ENCODE results near the gene ROCK1. TPM values are rescaled to one million over a fixed set of nuclear protein-coding genes. Genes with fewer than 3 reads are reported as not detected.

ROCK1 gene
- total and polyA plus RNA-seq, 9 of the 15 experiments (the other 6 are each of a cell fraction or from before 2014, with no cell fraction given) = 7.4 to 28.6 (median 17.7) TPM

DNA sequence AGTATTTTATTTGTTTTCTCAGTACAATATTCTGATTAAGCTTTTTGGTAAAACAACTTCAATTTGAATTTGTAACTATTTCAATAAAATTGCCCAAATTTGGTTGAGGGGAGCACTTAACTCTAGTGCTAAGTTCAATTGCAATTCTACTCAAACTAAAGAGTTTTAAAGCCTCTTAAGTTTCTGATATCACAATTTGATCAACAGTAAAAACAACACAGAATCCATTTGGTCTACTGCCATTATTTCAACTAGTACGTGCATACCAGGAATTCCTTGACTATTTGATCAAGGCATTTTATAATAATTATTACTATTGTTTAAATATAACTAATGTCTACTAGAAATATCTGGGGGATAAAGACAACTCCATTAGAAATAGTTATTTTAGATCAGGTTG lies 150.9 kb downstream of the ROCK1 start:
- DNase-seq (ENCODE audit: extremely low read depth in 1 of 4, low spot score in 3 of 4) = no peak
- Histone ChIP-seq H3K9ac (ENCODE audit: insufficient read depth in 1 of 2, low read depth in 2 of 2, low read length in 2 of 2) (no peak overlapping the region), H3K79me2 (ENCODE audit: control insufficient read depth, insufficient read depth, low read length) (no peaks in the 10 kb centered on the region), H2AFZ (ENCODE audit: low read depth, low read length) (no peak overlapping the region), H3K9me3 (replicated peaks; ENCODE audit: control insufficient read depth, insufficient read depth, low read depth, low read length) (no peaks in the 10 kb centered on the region), H3K9me1 (ENCODE audit: control insufficient read depth, insufficient read depth, low read length) (no peaks in the 10 kb centered on the region), H3K4me1 (replicated peaks in 1 of 2; ENCODE audit: control insufficient read depth in 2 of 2, insufficient read depth in 2 of 2, low read length in 2 of 2) (no peaks in the 10 kb centered on the region), H3K27me3 (ENCODE audit: control insufficient read depth in 2 of 2, insufficient read depth in 2 of 2, low read length in 2 of 2) (no peaks in the 10 kb centered on the region), H3K4me2 (ENCODE audit: insufficient read depth, low read length) (no peak overlapping the region), H3K27ac (ENCODE audit: extremely low read depth, low read depth, low read length) (no peak overlapping the region), H3K4me3 (no peak overlapping the region), H4K20me1 (replicated peaks; ENCODE audit: control insufficient read depth, insufficient read depth, low read length) (no peaks in the 10 kb centered on the region), H3K36me3 (ENCODE audit: control insufficient read depth, insufficient read depth, low read length) (no peaks in the 10 kb centered on the region)
- in situ Hi-C loops (cut with MboI) = no loop called here
- intact Hi-C loops (cut with micrococcal nuclease) = no loop called here
- POLR2A ChIA-PET = interaction anchor here (0.5 to 0.6 kb wide), 2 partner anchors 33 to 257 kb away, joined by 3 read pairs; no protein-coding TSS in a partner anchor
- FAIRE-seq = no peak
- WGBS (ENCODE audit: insufficient coverage, low coverage, missing lambda C conversion rate) = 82% methylated on average over 1 of the region's 1 CpG
- no TSS peak for BruUV-seq (replicated peaks)
- ATAC-seq = no peak
- CTCF ChIA-PET (ENCODE audit: low intra/inter-chr PET ratio) = no interaction called here
- TF ChIP-seq TAF7 (tag; IDR thresholded peaks at IDR 0.05) (no peak), ZNF707 (CRISPR knock-in tag; conservative IDR thresholded peaks at IDR 0.05) (no peak), HMGN3 (IDR thresholded peaks at IDR 0.05; ENCODE audit: borderline replicate concordance, extremely low read depth, insufficient read length, low read depth, low read length) (no peak), XRCC3 (IDR thresholded peaks at IDR 0.05) (no peak), MEF2A (IDR thresholded peaks at IDR 0.05; ENCODE audit: control insufficient read depth, low read depth, low read length) (no peak), SMARCE1 (IDR thresholded peaks at IDR 0.05) (no peak)
- TF ChIP-seq, protein P1, sequence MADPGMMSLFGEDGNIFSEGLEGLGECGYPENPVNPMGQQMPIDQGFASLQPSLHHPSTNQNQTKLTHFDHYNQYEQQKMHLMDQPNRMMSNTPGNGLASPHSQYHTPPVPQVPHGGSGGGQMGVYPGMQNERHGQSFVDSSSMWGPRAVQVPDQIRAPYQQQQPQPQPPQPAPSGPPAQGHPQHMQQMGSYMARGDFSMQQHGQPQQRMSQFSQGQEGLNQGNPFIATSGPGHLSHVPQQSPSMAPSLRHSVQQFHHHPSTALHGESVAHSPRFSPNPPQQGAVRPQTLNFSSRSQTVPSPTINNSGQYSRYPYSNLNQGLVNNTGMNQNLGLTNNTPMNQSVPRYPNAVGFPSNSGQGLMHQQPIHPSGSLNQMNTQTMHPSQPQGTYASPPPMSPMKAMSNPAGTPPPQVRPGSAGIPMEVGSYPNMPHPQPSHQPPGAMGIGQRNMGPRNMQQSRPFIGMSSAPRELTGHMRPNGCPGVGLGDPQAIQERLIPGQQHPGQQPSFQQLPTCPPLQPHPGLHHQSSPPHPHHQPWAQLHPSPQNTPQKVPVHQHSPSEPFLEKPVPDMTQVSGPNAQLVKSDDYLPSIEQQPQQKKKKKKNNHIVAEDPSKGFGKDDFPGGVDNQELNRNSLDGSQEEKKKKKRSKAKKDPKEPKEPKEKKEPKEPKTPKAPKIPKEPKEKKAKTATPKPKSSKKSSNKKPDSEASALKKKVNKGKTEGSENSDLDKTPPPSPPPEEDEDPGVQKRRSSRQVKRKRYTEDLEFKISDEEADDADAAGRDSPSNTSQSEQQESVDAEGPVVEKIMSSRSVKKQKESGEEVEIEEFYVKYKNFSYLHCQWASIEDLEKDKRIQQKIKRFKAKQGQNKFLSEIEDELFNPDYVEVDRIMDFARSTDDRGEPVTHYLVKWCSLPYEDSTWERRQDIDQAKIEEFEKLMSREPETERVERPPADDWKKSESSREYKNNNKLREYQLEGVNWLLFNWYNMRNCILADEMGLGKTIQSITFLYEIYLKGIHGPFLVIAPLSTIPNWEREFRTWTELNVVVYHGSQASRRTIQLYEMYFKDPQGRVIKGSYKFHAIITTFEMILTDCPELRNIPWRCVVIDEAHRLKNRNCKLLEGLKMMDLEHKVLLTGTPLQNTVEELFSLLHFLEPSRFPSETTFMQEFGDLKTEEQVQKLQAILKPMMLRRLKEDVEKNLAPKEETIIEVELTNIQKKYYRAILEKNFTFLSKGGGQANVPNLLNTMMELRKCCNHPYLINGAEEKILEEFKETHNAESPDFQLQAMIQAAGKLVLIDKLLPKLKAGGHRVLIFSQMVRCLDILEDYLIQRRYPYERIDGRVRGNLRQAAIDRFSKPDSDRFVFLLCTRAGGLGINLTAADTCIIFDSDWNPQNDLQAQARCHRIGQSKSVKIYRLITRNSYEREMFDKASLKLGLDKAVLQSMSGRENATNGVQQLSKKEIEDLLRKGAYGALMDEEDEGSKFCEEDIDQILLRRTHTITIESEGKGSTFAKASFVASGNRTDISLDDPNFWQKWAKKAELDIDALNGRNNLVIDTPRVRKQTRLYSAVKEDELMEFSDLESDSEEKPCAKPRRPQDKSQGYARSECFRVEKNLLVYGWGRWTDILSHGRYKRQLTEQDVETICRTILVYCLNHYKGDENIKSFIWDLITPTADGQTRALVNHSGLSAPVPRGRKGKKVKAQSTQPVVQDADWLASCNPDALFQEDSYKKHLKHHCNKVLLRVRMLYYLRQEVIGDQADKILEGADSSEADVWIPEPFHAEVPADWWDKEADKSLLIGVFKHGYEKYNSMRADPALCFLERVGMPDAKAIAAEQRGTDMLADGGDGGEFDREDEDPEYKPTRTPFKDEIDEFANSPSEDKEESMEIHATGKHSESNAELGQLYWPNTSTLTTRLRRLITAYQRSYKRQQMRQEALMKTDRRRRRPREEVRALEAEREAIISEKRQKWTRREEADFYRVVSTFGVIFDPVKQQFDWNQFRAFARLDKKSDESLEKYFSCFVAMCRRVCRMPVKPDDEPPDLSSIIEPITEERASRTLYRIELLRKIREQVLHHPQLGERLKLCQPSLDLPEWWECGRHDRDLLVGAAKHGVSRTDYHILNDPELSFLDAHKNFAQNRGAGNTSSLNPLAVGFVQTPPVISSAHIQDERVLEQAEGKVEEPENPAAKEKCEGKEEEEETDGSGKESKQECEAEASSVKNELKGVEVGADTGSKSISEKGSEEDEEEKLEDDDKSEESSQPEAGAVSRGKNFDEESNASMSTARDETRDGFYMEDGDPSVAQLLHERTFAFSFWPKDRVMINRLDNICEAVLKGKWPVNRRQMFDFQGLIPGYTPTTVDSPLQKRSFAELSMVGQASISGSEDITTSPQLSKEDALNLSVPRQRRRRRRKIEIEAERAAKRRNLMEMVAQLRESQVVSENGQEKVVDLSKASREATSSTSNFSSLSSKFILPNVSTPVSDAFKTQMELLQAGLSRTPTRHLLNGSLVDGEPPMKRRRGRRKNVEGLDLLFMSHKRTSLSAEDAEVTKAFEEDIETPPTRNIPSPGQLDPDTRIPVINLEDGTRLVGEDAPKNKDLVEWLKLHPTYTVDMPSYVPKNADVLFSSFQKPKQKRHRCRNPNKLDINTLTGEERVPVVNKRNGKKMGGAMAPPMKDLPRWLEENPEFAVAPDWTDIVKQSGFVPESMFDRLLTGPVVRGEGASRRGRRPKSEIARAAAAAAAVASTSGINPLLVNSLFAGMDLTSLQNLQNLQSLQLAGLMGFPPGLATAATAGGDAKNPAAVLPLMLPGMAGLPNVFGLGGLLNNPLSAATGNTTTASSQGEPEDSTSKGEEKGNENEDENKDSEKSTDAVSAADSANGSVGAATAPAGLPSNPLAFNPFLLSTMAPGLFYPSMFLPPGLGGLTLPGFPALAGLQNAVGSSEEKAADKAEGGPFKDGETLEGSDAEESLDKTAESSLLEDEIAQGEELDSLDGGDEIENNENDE (IDR thresholded peaks at IDR 0.05; ENCODE audit: low read depth, low read length) = no peak
- TF ChIP-seq, protein P2, sequence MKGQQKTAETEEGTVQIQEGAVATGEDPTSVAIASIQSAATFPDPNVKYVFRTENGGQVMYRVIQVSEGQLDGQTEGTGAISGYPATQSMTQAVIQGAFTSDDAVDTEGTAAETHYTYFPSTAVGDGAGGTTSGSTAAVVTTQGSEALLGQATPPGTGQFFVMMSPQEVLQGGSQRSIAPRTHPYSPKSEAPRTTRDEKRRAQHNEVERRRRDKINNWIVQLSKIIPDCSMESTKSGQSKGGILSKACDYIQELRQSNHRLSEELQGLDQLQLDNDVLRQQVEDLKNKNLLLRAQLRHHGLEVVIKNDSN (CRISPR knock-in tag; IDR thresholded peaks at IDR 0.05) = no peak
